NCI-H1436 treated with DMSO at 0.1 percent for 48 hours (cell line): ENCODE results near the gene MRPL53.

Experiments
- DNase-seq: peaks from one replicate; lab custom pipeline; 2025; lab: John Stamatoyannopoulos, UW

The MRPL53 gene

GRCh38 chr2:74425523-74425922 is 47.0 kb downstream of the MRPL53 start:
- DNase-seq = no peak

- DNase-seq = no peak
These were observed 47.5 kb downstream of the MRPL53 start for GRCh38 chr2:74424995-74425406.

GRCh38 chr2:74424139-74424992 is 48.1 kb downstream of the MRPL53 start:
- DNase-seq = no peak

GRCh38 chr2:74423231-74424095 is 49.0 kb downstream of the MRPL53 start:
- no peak for DNase-seq
